Lower leg skin (tissue), 3 donors: ENCODE data around the gene ADORA1.

Source experiments
- POLR2A ChIP-seq, 2 donors: fragments of 450-650 bp; IDR thresholded peaks; one replicate each; pipeline ENCODE4 v1.6.1; 2016 to 2017; ENCODE audit warnings: antibody characterized with exemption in 2 of 2, mild to moderate bottlenecking in 1 of 2, moderate library complexity in 1 of 2
- TF ChIP-seq, protein P1 (sequence below), 3 donors: fragments of 450-650 bp; IDR thresholded peaks; one replicate each; pipeline ENCODE4 v1.5.1; 2016; ENCODE audit warnings: antibody characterized with exemption in 3 of 3, mild to moderate bottlenecking in 3 of 3, moderate library complexity in 2 of 3

DNA sequence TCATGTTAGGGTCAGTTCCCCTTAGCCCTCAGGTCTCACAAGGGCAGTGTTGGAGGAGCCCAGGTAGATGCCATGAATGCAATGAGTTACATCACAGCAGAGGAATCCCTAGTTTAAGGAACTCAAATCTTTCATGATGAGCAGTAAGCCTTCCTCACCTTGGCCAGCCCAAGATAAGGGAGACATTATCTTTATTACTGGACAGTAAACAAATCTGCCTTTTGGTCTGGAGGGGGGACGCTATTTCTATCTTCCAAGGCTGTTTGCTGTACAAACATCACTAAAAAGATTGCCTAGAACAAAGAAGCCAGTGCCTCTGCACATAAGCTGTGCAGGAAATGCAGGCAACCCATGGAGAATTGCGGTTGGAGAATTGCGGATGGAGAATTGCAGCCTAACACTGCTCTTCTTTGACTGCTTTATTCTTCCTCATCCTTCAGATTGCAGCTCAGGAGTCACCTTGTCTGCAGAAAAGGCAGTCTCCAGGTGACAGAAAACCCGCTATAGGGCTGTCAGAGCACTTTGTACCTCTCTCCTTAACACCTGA is 61.2 kb downstream of the ADORA1 start:
- TF ChIP-seq, protein P1, sequence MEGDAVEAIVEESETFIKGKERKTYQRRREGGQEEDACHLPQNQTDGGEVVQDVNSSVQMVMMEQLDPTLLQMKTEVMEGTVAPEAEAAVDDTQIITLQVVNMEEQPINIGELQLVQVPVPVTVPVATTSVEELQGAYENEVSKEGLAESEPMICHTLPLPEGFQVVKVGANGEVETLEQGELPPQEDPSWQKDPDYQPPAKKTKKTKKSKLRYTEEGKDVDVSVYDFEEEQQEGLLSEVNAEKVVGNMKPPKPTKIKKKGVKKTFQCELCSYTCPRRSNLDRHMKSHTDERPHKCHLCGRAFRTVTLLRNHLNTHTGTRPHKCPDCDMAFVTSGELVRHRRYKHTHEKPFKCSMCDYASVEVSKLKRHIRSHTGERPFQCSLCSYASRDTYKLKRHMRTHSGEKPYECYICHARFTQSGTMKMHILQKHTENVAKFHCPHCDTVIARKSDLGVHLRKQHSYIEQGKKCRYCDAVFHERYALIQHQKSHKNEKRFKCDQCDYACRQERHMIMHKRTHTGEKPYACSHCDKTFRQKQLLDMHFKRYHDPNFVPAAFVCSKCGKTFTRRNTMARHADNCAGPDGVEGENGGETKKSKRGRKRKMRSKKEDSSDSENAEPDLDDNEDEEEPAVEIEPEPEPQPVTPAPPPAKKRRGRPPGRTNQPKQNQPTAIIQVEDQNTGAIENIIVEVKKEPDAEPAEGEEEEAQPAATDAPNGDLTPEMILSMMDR (IDR thresholded peaks at IDR 0.05): no peak
- TF ChIP-seq POLR2A (IDR thresholded peaks at IDR 0.05): no peak
